Bone marrow (tissue), 2 donors: ENCODE results near the gene CFAP45.

ENCODE experiments used
- DNase-seq, 2 donors: peaks; one replicate each; lab custom pipeline; 2025; lab: John Stamatoyannopoulos, UW

CFAP45 gene, protein sequence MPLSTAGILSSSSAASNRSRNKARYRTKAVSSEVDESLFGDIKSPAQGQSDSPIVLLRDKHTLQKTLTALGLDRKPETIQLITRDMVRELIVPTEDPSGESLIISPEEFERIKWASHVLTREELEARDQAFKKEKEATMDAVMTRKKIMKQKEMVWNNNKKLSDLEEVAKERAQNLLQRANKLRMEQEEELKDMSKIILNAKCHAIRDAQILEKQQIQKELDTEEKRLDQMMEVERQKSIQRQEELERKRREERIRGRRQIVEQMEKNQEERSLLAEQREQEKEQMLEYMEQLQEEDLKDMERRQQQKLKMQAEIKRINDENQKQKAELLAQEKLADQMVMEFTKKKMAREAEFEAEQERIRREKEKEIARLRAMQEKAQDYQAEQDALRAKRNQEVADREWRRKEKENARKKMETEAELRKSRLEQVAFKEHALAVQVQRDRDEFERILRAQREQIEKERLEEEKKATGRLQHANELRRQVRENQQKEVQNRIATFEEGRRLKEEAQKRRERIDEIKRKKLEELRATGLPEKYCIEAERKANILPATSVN

DNA sequence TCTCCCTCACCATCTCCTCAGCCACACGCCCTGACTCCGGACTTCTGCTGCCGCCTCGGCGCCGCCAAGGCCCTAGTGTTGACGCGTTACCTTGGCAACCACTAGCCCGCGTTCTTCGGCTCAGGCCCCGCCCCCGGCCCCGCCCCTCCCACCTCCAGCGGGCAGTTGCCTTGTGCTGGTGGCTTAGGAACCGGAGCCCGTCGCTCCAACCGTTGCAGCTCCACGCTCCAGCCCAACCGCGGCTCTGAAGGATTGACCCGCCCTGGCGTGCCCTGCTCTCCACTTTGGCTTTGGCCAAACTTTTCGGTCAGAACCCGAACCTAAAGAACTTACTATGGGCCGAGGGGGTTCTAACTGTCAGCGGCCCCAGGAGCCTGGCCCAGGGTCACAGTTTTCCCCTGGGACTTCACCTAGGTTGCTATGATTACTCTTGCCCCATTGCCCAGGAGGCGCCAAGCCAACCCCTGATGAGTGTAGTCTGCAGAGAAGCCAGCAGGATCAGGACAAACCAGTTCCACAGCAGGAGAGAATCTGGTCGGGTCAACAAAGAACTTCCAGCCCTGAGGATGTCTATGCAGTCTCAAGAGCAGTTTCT, at the start of gene CFAP45:
CFAP45 (minus strand) TSS at position 80 of the 595 bp plus-strand sequence; CDS start at position 13, 67 bp downstream.
- no peak for DNase-seq

DNA sequence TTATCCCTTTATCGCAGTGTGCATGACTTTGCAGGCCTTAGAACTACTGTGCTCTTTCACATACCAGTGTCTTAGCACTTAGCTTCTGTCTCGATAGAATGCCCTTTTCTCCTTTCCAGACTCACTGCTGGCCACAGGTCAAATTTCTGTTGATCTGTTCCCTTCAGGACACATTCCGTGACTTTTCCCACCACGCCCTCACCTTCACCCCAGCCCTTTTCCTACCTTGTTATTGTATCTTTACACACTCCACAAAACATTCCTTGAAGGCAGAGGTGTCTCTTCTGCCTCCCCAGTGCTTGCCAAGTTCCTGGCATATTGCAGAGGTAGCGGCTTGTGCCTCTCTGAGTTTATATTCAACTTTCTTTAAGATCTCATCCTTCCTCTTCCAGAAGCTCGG, 49.2 kb upstream of the CFAP45 start:
- no peak for DNase-seq

DNA sequence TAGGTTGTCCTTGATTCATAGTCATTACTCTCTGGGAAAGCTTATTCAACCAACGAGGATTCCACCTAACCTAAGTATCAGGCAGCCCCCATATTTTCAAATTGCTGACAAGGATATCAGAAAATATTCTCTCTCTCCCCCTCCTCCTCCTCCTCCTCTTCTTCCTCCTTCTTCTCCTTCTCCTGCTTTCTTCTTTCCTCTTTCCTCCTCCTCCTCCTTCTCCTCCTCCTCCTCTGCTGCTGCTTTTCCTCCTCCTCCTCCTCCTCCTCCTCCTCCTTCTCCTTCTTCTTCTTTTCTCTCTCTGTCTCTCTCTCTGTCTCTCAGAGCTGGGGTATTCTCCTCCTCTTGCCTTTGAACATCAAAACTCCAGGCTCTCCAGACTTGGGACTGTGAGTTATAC, 48.0 kb upstream of the CFAP45 start:
- no peak for DNase-seq

DNA sequence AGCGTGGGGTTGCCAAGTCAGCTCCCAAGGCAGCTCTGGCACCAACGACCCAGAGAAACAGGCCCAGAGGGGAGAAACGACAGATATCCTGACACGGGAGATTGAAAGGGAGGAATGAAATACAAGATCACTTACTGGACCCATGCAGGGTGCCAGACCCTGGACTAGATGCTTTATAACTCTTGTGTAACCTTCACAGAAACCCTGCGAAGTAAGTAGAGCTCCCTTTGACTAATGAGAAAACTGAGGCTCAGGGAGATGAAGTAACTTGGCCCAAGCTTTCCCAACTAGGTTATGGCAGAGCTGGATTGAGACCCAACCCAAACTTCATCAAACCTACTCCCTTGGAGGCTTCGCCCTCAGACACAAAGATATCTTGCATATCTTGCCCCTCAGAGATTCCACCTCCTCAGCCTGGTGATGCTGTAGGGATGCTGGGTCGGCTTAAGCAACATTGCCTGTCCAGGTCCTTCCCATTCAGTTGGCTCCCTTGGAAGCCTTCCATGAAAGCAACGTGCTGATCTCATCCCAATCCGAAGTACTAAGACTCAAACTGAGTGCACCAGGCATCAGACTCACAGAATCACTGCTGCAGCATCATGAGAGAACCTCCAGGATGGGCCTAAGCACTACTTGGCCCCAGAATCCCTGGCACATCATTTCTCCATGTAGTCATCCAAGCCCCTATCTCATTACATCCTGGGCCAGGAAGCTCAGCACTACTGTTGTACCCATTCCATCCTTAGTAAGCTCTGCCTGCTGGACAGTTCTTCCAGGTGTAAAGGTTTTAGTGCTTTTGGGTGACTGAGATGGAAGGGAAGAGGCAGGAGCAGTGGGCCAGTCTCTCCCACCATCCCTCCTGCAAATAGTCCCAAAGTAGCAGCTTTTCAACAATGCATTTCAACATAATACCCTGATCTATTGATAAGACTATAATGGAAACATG, 46.5 kb upstream of the CFAP45 start:
- DNase-seq, result no peak

DNA sequence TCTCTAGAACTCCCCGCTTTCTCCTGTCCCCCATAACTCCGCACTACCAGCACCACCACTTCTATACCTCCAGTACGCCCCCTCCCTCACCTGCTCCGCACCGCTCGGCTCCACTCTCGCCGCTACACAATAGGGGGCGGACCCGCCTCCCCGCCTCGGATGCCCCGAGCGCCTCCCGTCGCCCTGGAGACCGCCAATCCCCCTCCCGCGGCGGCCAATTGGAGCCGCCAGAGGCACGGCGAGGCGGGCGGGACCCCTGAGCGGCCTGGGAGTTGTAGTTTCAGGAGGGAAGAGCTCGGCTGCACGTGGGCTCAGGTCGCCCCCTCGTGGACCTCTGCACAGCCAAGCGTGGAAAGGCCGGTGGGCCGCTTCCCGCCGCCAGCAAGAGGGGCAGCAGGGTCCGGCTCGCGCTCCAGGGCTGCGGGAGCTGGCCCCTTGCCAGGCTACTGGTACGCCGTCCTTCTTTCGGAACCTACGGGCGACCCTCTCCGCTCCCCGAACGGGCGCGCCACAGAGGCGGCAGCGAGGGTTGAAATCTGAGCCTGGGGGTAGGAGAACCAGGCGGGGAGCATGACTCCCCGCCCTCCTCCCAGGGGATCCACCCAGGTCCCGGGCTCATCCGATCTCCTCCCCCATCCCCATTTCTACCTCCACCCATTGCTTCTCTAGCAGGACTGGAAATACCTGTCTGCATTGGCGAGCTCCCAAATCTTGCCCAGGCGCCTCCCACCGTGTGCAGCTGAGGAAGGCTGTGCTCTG, 45.7 kb upstream of the CFAP45 start, which contains the start of gene IGSF9:
IGSF9 (minus strand) TSS at position 131 of the 759 bp plus-strand sequence. CDS start 2,159 bp downstream, outside the sequence.
- DNase-seq, result peak in 1 of 2 donors; percentile 68

DNA sequence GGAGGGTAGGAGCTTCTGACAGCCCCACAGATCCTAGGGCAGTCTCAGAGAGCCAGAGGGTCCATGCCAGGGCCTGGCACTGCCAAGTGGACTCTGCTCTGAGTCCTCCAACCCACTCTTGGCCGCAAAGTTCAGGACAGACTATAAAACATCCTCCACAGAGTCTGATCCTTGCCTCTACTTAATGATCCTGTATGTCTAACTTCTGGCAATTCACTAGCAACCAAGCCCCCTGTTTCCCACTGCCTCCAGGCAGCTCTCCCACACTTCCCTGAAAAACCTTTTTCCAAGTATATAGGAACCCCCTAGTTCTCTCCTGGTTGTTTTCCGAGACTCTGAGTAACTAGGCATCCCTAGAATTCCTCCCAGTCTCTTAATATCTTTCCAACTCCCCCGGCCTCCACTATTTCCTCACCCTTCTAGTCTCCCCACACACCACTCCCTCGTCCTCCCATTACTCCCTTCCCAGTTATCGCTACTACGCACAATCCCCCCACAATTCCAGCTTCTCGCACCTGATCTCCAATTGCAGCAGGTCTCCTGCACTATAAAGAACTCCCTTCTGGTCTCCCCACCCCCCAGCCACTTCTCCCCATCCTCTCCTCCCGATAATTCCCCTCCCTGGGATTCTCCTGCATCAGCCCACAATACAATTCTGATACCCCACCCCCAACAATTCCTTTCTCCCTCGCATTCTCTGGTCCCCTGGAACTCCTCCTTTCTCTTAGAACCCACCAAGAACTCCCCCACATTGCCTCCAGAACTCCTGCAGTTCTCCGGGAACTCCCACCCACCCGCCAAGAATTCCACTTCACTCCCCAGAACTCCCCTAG, 44.9 kb upstream of the CFAP45 start:
- no peak for DNase-seq

DNA sequence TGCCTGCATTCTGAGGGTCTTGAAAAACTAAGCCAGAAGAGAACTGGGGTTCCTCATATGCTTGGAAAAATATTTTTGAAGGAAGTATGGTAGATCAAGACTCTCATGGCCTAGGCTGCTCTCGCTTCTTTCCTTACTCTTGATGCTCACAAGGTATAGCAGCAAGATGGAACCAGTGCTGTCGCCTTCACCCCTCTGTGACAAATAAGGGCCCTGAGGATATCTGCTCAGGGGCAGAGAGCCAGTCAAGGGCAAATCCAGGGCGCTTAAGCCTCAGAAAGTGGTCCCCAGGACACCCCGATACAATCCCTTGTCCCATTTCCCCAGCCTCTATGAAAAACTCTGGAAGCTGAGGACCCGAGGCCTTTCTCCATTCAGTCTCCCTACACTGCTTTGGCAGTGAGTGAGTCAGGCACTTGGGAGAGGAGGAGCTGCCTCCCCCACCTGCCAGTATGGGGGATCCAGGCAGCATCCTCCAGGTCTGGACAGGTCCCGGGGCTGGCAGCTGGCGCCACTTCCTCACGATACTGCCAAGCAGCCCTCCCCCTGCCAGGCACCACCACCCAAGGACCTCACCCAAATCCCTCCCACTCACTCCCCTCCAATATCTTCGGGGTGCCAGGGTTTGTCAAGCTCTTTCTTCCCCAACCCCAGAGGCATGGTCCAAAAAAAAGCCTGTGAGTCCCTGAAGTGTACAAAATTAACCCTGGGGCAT, 44.1 kb upstream of the CFAP45 start:
- no peak for DNase-seq

DNA sequence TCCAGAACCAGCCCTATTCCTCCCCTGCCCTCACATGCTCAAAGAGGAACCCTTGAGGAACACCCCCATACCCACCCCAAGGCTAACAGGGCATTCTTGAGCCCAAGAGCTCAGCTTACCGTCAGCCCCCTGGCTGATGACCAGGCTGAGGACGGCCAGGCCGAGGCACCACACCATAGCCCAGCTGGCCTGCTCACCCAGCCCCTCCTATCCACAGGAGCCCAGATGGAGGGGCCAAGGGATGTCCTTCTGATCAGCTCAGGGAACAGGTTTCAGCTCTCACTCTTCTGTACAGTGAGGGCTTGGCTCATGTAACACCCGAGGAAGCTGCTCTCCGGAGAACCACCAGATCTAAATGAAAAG, 43.3 kb upstream of the CFAP45 start:
- no peak for DNase-seq

DNA sequence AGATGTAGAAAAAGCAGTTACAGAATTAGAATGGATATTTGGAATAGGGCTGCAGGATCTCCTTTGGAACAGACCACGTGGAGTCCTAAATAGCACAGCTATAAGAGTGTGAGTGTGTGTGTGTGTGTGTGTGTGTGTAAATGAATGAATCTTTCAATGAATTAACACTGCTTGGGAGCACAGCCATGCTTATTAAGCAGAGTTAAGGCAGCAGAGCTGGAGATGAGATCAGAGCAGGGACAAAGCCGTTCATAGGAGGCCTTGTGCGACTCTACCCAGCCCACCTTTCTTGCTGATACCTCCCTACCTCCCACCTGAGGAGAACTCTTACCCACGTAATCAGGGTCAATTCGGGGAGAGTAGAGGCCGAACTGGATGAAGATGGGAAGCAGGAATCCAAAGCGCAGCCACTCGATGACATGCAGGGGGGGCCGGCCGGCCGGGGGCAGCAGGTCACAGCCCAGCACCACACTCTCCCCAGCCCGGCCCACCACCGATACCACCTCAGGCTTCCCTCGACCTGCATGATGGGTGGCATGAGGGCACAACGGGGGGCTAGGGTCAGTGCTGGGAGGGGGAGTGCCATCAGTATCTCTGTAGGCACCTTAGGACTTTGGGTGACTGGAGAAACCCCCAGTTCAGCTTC, 42.8 kb upstream of the CFAP45 start:
- DNase-seq, result no peak

DNA sequence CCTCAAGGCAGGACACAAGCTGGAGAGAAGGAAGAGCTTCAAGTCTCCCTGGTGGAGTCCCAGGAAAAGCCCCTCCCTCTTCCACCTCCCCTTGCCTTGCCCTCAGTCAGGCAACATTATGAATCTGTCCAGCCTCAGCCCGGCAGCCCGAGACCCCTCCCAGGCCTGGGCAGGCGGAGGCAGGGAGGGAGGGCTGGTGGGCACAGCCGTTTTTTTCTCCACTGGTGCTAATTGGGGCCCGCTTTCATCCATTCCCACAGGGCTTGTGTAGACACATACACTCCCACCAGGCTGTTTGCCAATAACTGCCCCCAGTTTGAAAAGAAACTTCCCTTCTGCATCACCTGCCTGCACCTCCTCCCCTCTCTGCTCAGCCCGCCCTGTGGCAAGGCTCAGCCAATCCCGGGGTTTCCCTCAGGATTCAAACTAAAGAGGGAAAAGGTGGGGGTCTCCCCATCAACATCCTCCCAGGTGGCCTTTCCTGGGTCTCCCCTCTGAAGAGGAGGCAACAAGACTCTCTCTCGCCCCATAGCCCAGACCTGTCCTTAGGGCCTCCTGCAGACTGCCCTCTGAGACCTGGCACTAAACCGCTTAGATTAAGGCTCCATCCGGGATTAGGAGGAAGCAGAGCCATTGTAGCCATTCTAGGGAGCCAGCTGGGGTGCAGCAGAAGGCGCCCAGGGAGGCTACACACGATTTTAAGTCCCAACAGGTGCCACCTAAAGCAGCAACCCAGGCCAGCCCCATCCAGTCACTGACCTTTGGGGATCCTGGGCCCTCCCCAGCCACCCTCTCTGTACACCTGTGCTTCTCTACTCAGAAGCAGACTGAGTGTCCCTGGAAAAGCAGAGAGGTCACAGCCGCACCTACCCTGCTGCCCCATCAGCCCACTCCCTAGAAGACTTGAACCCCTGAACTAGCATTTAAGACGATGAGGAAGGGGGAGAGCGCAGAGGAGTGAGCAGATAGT, 41.9 kb upstream of the CFAP45 start:
- DNase-seq, result no peak

DNA sequence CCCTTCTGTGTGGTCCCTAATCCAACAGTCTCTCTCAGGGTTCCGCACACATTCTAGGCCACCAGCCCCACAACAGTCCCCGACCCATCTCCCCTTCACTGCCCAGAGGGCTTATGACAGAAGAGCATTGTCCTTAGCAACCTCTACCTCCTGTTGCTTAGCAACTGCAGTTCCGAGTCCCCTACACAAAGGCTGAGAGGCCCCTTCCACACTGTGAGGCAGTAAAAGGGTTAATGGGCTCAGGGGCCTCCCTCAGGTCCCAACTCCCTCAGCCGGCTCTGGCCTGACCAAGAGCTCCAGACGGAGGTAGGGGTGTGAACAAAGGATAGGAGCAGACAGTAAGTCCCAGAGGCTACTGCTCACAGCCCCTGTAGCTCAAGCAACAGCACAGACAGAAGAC, 41.2 kb upstream of the CFAP45 start:
- DNase-seq, result no peak

DNA sequence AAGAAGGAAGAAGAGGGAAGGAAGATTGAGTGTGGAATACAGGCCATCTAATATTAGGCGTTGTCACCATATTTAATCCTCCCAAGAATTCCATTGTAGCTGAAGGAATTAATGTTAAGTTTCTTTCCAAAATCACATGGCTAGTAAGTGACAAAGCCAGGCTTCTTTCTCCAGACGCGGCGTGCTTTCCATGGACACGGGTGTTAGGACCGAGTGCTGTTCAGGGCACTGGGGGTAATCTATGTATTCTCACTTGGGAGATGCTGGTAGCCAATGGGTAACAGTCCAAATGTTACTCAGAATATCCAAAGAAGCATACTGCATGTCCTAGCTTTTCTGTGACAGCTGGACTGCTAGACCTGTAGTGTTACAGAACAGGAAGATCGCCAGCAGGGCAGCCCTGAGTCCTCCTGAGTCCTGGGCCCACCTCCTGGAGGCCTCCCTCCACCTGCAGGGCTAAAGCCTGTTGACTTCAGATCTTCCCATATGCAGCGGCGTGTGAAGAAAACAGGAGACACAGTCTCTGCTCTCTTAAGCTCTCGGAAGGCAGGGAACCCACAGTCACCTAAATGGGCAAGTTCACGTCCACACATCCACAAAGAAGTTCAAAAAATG, 40.1 kb upstream of the CFAP45 start:
- no peak for DNase-seq

DNA sequence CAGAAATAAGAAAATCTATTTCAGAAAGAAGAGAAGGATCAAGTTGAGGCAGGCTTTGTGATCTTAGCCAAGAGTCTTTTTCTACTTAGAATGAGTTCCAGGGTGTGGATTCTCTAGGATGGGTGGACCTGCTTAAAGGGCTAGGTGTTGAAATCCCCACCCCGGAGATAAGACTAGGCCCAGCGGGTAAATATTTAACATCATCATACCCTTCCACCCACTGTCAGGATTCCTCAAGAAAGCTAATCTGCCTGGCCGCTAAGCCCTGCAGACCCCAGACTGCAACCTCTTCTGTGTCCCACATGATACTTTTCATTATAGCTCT, 39.7 kb upstream of the CFAP45 start:
- DNase-seq, result no peak

DNA sequence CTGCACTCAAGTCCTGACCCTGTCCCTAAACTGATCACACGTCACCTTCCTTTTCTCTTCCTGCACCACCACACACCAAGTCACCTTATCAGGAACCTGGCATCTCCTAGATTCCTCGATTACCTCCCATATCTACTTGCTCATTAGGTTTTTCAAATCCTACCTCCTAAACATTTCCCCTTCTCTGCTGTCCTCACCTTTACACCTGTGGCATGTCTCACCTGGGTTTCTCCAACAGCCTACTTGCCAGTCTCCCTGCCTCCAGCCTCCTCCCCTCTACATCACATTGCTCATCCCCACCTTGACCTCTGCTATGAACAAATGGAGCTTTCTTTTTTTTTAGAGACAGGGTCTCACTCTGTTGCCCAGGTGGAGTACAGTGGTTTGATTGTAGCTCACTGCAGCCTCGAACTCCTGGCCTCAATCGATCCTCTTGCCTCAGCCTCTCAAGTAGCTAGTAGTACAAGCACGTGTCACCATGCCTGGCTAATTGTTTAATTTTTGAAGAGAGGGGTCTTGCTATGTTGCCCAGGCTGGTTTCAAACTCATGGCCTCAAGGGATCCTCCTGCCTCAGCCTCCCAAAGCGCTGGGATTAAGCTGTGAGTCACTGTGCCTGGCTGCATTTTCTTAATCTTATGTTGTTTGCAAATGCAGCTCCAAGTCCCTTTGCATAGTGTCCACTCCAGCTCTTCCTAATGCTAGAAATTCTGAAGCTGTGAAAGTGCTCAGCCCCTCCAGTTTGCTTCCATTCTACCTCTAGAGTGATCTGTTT, 39.1 kb upstream of the CFAP45 start:
- DNase-seq, result no peak

DNA sequence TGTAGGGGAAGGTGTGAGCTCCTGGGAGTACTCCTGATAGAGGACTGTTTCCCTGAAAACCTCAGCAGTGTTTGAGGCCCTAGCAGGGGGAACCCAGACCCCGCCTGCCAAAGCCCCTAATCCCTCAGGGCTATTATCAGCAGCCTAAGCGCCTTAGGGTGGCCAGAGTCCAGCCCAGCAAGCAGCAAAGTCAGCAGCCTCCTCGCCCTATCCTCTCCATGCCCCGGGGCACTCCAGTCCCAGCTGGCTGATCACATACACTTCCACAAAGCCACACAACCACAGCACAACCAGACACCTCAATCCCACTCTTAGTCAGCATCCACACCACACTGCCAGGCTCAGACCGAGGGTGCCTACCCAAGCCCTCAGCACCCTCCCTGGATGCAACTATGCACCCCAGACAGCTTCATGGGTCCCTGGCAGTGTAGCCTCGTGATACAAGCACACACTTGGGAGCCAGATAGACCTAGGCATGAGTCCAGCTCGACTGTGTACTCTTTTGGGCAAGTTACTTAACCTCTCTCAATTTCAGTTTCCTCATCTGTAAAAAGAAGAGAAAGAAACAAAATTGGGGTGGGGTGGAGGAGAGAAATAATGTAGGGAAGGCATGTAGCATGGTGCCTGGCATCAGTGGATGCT, 38.4 kb upstream of the CFAP45 start:
- no peak for DNase-seq

DNA sequence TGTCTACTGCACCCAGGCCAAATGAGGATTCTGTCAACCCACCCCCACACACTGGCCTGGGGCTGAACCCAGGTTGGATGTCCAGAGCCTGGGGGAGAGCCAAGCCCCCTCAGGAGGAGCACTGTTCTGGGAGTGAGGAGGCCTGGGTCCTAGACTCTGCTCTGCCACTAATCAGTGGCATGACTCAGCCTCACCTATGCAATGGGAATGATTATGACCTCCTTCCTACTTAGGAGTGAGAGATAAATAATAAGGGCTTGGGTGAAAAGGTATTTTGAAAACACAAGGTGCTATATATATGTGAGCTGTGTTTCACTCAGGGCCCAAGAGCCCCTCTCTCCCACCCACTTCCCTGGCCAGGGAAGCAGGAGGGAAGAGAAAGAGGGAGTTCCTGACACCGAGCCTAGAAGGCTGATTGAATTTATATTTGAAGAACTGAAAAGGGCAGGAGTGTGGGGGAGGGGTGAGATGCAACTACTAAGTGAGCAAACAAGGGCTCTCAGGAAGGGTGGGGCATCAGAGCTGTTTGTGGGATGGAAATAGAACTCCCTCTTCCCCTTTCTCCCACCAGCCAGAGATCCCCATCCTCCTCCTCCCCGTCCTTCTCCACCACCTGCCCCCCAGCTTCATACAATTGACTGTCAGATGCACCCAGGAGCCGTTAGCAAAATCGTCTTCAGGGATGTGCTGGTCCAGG, 37.2 kb upstream of the CFAP45 start:
- peak; percentile 40 to 41 for DNase-seq
